ENCODE results near the gene BCAS3.

GRCh38 chr17:60989379-60989778 is 311.7 kb downstream of the BCAS3 start:
- TF ChIP-seq CTCF (IDR thresholded peaks at IDR 0.05; ENCODE audit: low read depth, low read length, poor library complexity, severe bottlenecking) (no peak), EZH2phosphoT487 (IDR thresholded peaks at IDR 0.05; ENCODE audit: borderline replicate concordance, low read length) (no peak)

All from DOHH2 (cell line).